SK-N-SH treated with all-trans-retinoic acid at 6 μM for 48 hours (cell line): ENCODE results near the gene IRGM.

Experiments used
- GLIS3 ChIP-seq: fragments of 250-450 bp; sonication (Bioruptor Pico); IDR thresholded peaks from 2 replicates; pipeline ENCODE4 v1.5.0; 2020; ENCODE audit warnings: mild to moderate bottlenecking, moderate library complexity
- ISL1 ChIP-seq: fragments of 250-450 bp; sonication (Bioruptor Pico); IDR thresholded peaks from 2 replicates; pipeline ENCODE4 v2.1.2; 2022; ENCODE audit warnings: mild to moderate bottlenecking, moderate library complexity
- PPARA ChIP-seq: fragments of 250-450 bp; sonication (Bioruptor Pico); IDR thresholded peaks from 2 replicates; pipeline ENCODE4 v1.5.0; 2020; ENCODE audit warnings: mild to moderate bottlenecking, borderline replicate concordance
- RARB ChIP-seq: fragments of 250-450 bp; sonication (Bioruptor Pico); IDR thresholded peaks from 2 replicates; pipeline ENCODE4 v1.8.0; 2021; ENCODE audit warnings: mild to moderate bottlenecking, moderate library complexity
- TOX ChIP-seq: fragments of 250-450 bp; sonication (Bioruptor Pico); IDR thresholded peaks from 2 replicates; pipeline ENCODE4 v1.8.0; 2021; ENCODE audit warnings: mild to moderate bottlenecking, moderate library complexity, borderline replicate concordance
- ZFP3 ChIP-seq: fragments of 250-450 bp; sonication (Bioruptor Pico); IDR thresholded peaks from 2 replicates; pipeline ENCODE4 v1.5.0; 2020; ENCODE audit warnings: mild to moderate bottlenecking, moderate library complexity
- ZNF565 ChIP-seq: fragments of 450-650 bp; formaldehyde crosslinking; conservative IDR thresholded peaks from 2 replicates; pipeline ENCODE4 v1.5.0; 2020; ENCODE audit warnings: low read depth, mild to moderate bottlenecking, moderate library complexity
- TF ChIP-seq, protein P1 (sequence below): fragments of 250-450 bp; sonication (Bioruptor Pico); IDR thresholded peaks from 2 replicates; pipeline ENCODE4 v1.5.1; 2021; ENCODE audit warnings: mild to moderate bottlenecking, moderate library complexity
- TF ChIP-seq, protein P2 (sequence below): fragments of 250-450 bp; sonication (Bioruptor Pico); IDR thresholded peaks from 2 replicates; pipeline ENCODE4 v1.8.0; 2020; ENCODE audit warnings: mild to moderate bottlenecking, moderate library complexity, borderline replicate concordance
- TF ChIP-seq, protein P3 (sequence below): fragments of 250-450 bp; sonication (Bioruptor Pico); IDR thresholded peaks from 2 replicates; pipeline ENCODE4 v1.8.0; 2021; ENCODE audit warnings: low read depth, mild to moderate bottlenecking, moderate library complexity, borderline replicate concordance

- TF ChIP-seq, protein P1, sequence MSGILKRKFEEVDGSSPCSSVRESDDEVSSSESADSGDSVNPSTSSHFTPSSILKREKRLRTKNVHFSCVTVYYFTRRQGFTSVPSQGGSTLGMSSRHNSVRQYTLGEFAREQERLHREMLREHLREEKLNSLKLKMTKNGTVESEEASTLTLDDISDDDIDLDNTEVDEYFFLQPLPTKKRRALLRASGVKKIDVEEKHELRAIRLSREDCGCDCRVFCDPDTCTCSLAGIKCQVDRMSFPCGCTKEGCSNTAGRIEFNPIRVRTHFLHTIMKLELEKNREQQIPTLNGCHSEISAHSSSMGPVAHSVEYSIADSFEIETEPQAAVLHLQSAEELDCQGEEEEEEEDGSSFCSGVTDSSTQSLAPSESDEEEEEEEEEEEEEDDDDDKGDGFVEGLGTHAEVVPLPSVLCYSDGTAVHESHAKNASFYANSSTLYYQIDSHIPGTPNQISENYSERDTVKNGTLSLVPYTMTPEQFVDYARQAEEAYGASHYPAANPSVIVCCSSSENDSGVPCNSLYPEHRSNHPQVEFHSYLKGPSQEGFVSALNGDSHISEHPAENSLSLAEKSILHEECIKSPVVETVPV (CRISPR knock-in tag) = no peak
- TF ChIP-seq GLIS3 = no peak
- TF ChIP-seq RARB (CRISPR knock-in tag) = no peak
- TF ChIP-seq, protein P2, sequence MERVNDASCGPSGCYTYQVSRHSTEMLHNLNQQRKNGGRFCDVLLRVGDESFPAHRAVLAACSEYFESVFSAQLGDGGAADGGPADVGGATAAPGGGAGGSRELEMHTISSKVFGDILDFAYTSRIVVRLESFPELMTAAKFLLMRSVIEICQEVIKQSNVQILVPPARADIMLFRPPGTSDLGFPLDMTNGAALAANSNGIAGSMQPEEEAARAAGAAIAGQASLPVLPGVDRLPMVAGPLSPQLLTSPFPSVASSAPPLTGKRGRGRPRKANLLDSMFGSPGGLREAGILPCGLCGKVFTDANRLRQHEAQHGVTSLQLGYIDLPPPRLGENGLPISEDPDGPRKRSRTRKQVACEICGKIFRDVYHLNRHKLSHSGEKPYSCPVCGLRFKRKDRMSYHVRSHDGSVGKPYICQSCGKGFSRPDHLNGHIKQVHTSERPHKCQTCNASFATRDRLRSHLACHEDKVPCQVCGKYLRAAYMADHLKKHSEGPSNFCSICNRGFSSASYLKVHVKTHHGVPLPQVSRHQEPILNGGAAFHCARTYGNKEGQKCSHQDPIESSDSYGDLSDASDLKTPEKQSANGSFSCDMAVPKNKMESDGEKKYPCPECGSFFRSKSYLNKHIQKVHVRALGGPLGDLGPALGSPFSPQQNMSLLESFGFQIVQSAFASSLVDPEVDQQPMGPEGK (CRISPR knock-in tag) = no peak
- no peak for TF ChIP-seq ZNF565 (CRISPR knock-in tag)
- TF ChIP-seq ZFP3 (CRISPR knock-in tag) = no peak
- TF ChIP-seq ISL1 (CRISPR knock-in tag) = no peak
- no peak for TF ChIP-seq PPARA
- no peak for TF ChIP-seq TOX (CRISPR knock-in tag)
- TF ChIP-seq, protein P3, sequence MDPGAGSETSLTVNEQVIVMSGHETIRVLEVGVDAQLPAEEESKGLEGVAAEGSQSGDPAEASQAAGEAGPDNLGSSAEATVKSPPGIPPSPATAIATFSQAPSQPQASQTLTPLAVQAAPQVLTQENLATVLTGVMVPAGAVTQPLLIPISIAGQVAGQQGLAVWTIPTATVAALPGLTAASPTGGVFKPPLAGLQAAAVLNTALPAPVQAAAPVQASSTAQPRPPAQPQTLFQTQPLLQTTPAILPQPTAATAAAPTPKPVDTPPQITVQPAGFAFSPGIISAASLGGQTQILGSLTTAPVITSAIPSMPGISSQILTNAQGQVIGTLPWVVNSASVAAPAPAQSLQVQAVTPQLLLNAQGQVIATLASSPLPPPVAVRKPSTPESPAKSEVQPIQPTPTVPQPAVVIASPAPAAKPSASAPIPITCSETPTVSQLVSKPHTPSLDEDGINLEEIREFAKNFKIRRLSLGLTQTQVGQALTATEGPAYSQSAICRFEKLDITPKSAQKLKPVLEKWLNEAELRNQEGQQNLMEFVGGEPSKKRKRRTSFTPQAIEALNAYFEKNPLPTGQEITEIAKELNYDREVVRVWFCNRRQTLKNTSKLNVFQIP (CRISPR knock-in tag) = no peak
Measured at GRCh38 chr5:150853561-150853960, 7.2 kb downstream of the IRGM start.
